ENCODE data around the gene SLC22A4.
A peak's percentile ranks its signal among the peaks of the same experiment; 100 is the strongest.

The SLC22A4 gene

GRCh38 chr5:132300577-132301343 lies 6.6 kb downstream of the SLC22A4 start:
- no peak for DNase-seq (ENCODE audit: low spot score)

GRCh38 chr5:132301344-132302271 lies 7.4 kb downstream of the SLC22A4 start:
- no peak for DNase-seq (ENCODE audit: low spot score)

GRCh38 chr5:132302413-132302812 lies 8.2 kb downstream of the SLC22A4 start:
- DNase-seq (ENCODE audit: low spot score), result no peak

GRCh38 chr5:132303589-132303988 lies 9.4 kb downstream of the SLC22A4 start:
- DNase-seq (ENCODE audit: low spot score), result no peak

- no peak for DNase-seq (ENCODE audit: low spot score)
Observed at GRCh38 chr5:132305420-132305819, 11.2 kb downstream of the SLC22A4 start.

- no peak for DNase-seq (ENCODE audit: low spot score)
Observed at GRCh38 chr5:132308701-132309100, 14.5 kb downstream of the SLC22A4 start.

- no peak for DNase-seq (ENCODE audit: low spot score)
Observed at GRCh38 chr5:132309679-132310078, 15.5 kb downstream of the SLC22A4 start.

- peak; percentile 60 for DNase-seq (ENCODE audit: low spot score)
Observed at GRCh38 chr5:132310141-132310834, 16.1 kb downstream of the SLC22A4 start.

GRCh38 chr5:132313366-132313765 lies 19.2 kb downstream of the SLC22A4 start:
- no peak for DNase-seq (ENCODE audit: low spot score)

- DNase-seq (ENCODE audit: low spot score), result no peak
Observed at GRCh38 chr5:132313961-132314432, 19.8 kb downstream of the SLC22A4 start.

- no peak for DNase-seq (ENCODE audit: low spot score)
Observed at GRCh38 chr5:132315529-132316067, 21.4 kb downstream of the SLC22A4 start.

- no peak for DNase-seq (ENCODE audit: low spot score)
Observed at GRCh38 chr5:132319975-132320374, 25.8 kb downstream of the SLC22A4 start.

GRCh38 chr5:132321109-132321721 lies 27.0 kb downstream of the SLC22A4 start:
- DNase-seq (ENCODE audit: low spot score), result no peak

GRCh38 chr5:132322266-132322665 lies 28.1 kb downstream of the SLC22A4 start:
- no peak for DNase-seq (ENCODE audit: low spot score)

GRCh38 chr5:132323202-132323601 lies 29.0 kb downstream of the SLC22A4 start:
- no peak for DNase-seq (ENCODE audit: low spot score)

GRCh38 chr5:132325691-132326090 lies 31.5 kb downstream of the SLC22A4 start:
- no peak for DNase-seq (ENCODE audit: low spot score)

GRCh38 chr5:132327252-132327955 lies 33.2 kb downstream of the SLC22A4 start:
- DNase-seq (ENCODE audit: low spot score), result no peak

- no peak for DNase-seq (ENCODE audit: low spot score)
Observed at GRCh38 chr5:132334812-132335211, 40.6 kb downstream of the SLC22A4 start.

GRCh38 chr5:132335402-132335801 lies 41.2 kb downstream of the SLC22A4 start:
- no peak for DNase-seq (ENCODE audit: low spot score)

GRCh38 chr5:132339502-132339901 lies 45.3 kb downstream of the SLC22A4 start:
- no peak for DNase-seq (ENCODE audit: low spot score)

Data from globus pallidus (tissue), 1 donor.